Keratinocyte (primary cell): Measurements from ENCODE around the gene TDRD10. TPM values are rescaled to one million over a fixed set of nuclear protein-coding genes. Genes with fewer than 3 reads are reported as not detected.

Experiments
- DNase-seq: peaks from one replicate; pipeline ENCODE4 v3.0.0-alpha.2; 2011; ENCODE audit warnings: low read depth, missing footprints, low spot score
- FAIRE-seq: peaks from 2 replicates; lab custom pipeline; 2011; peaks lifted over from hg19 to GRCh38; lab: Jason Lieb, UNC
- H2AFZ ChIP-seq: 2 replicates; pipeline ENCODE4 v1.6.0; 2012; ENCODE audit warnings: low read length, control low read depth, inconsistent platforms; ENCODE audit not compliant: control insufficient read depth
- H3K27ac ChIP-seq: 2 replicates; pipeline ENCODE4 v1.5.1; 2011; ENCODE audit warnings: low read length; ENCODE audit not compliant: control insufficient read depth, insufficient read depth
- H3K27me3 ChIP-seq: 3 replicates; pipeline ENCODE4 v1.6.0; 2011; ENCODE audit warnings: low read length; ENCODE audit not compliant: control insufficient read depth, insufficient read depth; ENCODE audit errors: extremely low read depth
- H3K36me3 ChIP-seq, 2 experiments: 2 replicates in 1 of 2; 3 replicates in 1 of 2; pipeline ENCODE4 v1.5.1; 2011; ENCODE audit warnings: low read length in 2 of 2, mild to moderate bottlenecking in 1 of 2; ENCODE audit not compliant: control insufficient read depth in 2 of 2, insufficient read depth in 2 of 2; ENCODE audit errors: extremely low read depth in 1 of 2
- H3K4me1 ChIP-seq: 3 replicates; pipeline ENCODE4 v1.5.1; 2011; ENCODE audit warnings: low read length; ENCODE audit not compliant: control insufficient read depth, insufficient read depth; ENCODE audit errors: extremely low read depth
- H3K4me2 ChIP-seq: 3 replicates; pipeline ENCODE4 v1.6.0; 2011; ENCODE audit warnings: low read depth, low read length; ENCODE audit not compliant: control insufficient read depth, insufficient read depth; ENCODE audit errors: extremely low read depth
- H3K4me3 ChIP-seq, 3 experiments: fragments of 200-600 bp in 1 of 3; sonication (generic) in 1 of 3; 2 replicates in 2 of 3; 3 replicates in 1 of 3; pipeline ENCODE4 v1.5.1; 2011 to 2016; ENCODE audit warnings: low read length in 3 of 3, mild to moderate bottlenecking in 3 of 3, control low read depth in 2 of 3, inconsistent platforms in 1 of 3, low read depth in 1 of 3, mixed read lengths in 1 of 3, mixed run types in 1 of 3, moderate library complexity in 1 of 3; ENCODE audit not compliant: control insufficient read depth in 2 of 3, insufficient read depth in 2 of 3; ENCODE audit errors: extremely low read depth in 1 of 3
- H3K79me2 ChIP-seq: 2 replicates; pipeline ENCODE4 v1.6.0; 2012; ENCODE audit warnings: low read length; ENCODE audit not compliant: control insufficient read depth, insufficient read depth
- H3K9ac ChIP-seq: 3 replicates; pipeline ENCODE4 v1.6.0; 2011; ENCODE audit warnings: low read length; ENCODE audit not compliant: control insufficient read depth, insufficient read depth; ENCODE audit errors: extremely low read depth
- H3K9me1 ChIP-seq: 3 replicates; pipeline ENCODE4 v1.6.0; 2011; ENCODE audit warnings: low read length; ENCODE audit not compliant: control insufficient read depth, insufficient read depth; ENCODE audit errors: extremely low read depth
- H3K9me3 ChIP-seq: 2 replicates; pipeline ENCODE4 v1.5.1; 2012; ENCODE audit warnings: low read depth, low read length; ENCODE audit not compliant: control insufficient read depth
- H4K20me1 ChIP-seq: 3 replicates; pipeline ENCODE4 v1.6.0; 2011; ENCODE audit warnings: low read length; ENCODE audit not compliant: control insufficient read depth, insufficient read depth; ENCODE audit errors: extremely low read depth
- CTCF ChIP-seq, 3 experiments: IDR thresholded peaks in 1 of 3; conservative IDR thresholded peaks in 1 of 3; optimal IDR thresholded peaks in 1 of 3; 2 replicates in 2 of 3; 3 replicates in 1 of 3; pipeline versions ENCODE3 to v1.5.1; 2011; ENCODE audit warnings: low read length in 3 of 3, mild to moderate bottlenecking in 3 of 3, moderate library complexity in 2 of 3, control low read depth in 1 of 3, inconsistent platforms in 1 of 3; ENCODE audit not compliant: insufficient read depth in 2 of 3; ENCODE audit errors: extremely low read depth in 1 of 3
- EZH2 ChIP-seq: IDR thresholded peaks from one replicate; pipeline ENCODE4 v1.6.1; 2012; ENCODE audit warnings: inconsistent platforms, mild to moderate bottlenecking, low read length, moderate library complexity
- dilution Hi-C: fragments of 300-500 bp; cut with MboI; formaldehyde crosslinking; loops from one replicate; pipeline ENCODE4 v1.7.0; 2020; ENCODE audit warnings: low sequenced_read_pairs; ENCODE audit not compliant: extremely low pct_ligation_motif_present
- polyA plus RNA-seq, 5 experiments: library from polyadenylated mRNA; depleted of rRNA in 3 of 5; stranded (reverse) in 3 of 5; stranded (forward) in 1 of 5; unstranded in 1 of 5; fragments of >200 nt; gene quantifications; 1 replicate in 1 of 5; 2 replicates in 3 of 5; 3 replicates in 1 of 5; pipeline versions ENCODE4 v1.2.1 to v1.2.3, GENCODE V29; 2011 to 2012; ENCODE audit warnings: missing spikeins in 2 of 5, low read depth in 1 of 5, low replicate concordance in 1 of 5

TDRD10 gene
- polyA plus RNA-seq, 1 donor (not counting 4 experiments of a cell fraction or from before 2014, with no cell fraction given), result not detected

- dilution Hi-C loops, result no loop called here
- Histone ChIP-seq H3K9me1 (no peaks in the 10 kb centered on the region), H4K20me1 (no peaks in the 10 kb centered on the region), H2AFZ (no peak overlapping the region), H3K4me3 (no peak overlapping the region), H3K4me1 (peaks cover 6% of the 10 kb centered on the region), H3K9me3 (no peaks in the 10 kb centered on the region), H3K79me2 (no peaks in the 10 kb centered on the region), H3K27me3 (no peaks in the 10 kb centered on the region), H3K4me2 (no peak overlapping the region), H3K36me3 (peaks cover 7 to 17% of the 10 kb centered on the region in 2 experiments), H3K27ac (no peak overlapping the region), H3K9ac (no peak overlapping the region)
- no peak for TF ChIP-seq CTCF (optimal IDR thresholded peaks at IDR 0.05 in 1 of 3, IDR thresholded peaks at IDR 0.05 in 1 of 3, conservative IDR thresholded peaks at IDR 0.05 in 1 of 3; ENCODE audit: extremely low read depth in 1 of 3, insufficient read depth in 2 of 3, low read length in 3 of 3)
- TF ChIP-seq EZH2, result no peak
- FAIRE-seq (no peak), DNase-seq (no peak)
These were observed 41.2 kb upstream of the TDRD10 start for GRCh38 chr1:154460695-154461260.

GRCh38 chr1:154463512-154463990 lies 38.5 kb upstream of the TDRD10 start:
- DNase-seq, result no peak
- Histone ChIP-seq H2AFZ (no peak overlapping the region), H3K4me3 (no peak overlapping the region), H3K4me2 (no peak overlapping the region), H4K20me1 (no peaks in the 10 kb centered on the region), H3K27me3 (no peaks in the 10 kb centered on the region), H3K79me2 (no peaks in the 10 kb centered on the region), H3K4me1 (peaks cover 6% of the 10 kb centered on the region), H3K36me3 (peaks cover 7 to 13% of the 10 kb centered on the region in 2 experiments), H3K9me3 (no peaks in the 10 kb centered on the region), H3K9me1 (no peaks in the 10 kb centered on the region), H3K27ac (no peak overlapping the region), H3K9ac (no peak overlapping the region)
- TF ChIP-seq EZH2 (no peak), CTCF (optimal IDR thresholded peaks at IDR 0.05 in 1 of 3, IDR thresholded peaks at IDR 0.05 in 1 of 3, conservative IDR thresholded peaks at IDR 0.05 in 1 of 3; ENCODE audit: extremely low read depth in 1 of 3, insufficient read depth in 2 of 3, low read length in 3 of 3) (no peak)
- dilution Hi-C loops, result no loop called here
- no peak for FAIRE-seq
